Right lobe of liver (tissue), 6 donors: ENCODE data around the gene SLC4A8. TPM values are rescaled to one million over a fixed set of nuclear protein-coding genes. Genes with fewer than 3 reads are reported as not detected.

Experiments used
- ATAC-seq, 4 donors: fragments of 200-7000 bp; cut with Tn5 transposase; one replicate each; pipeline ENCODE4 v1.9.1; 2020; ENCODE audit warnings: mild to moderate bottlenecking in 4 of 4, moderate library complexity in 4 of 4
- DNase-seq, 3 donors: peaks; one replicate each; pipeline ENCODE4 v3.0.0-alpha.2; 2020
- H3K27ac ChIP-seq, 3 donors: fragments of 200-600 bp; one replicate each; pipeline ENCODE4 v1.8.0; 2022
- H3K27me3 ChIP-seq, 2 donors: fragments of 200-600 bp; one replicate each; pipeline ENCODE4 v1.8.0; 2022
- H3K36me3 ChIP-seq, 4 donors: fragments of 200-600 bp; sonication (generic) in 1 of 4; one replicate each; pipeline versions ENCODE4 v1.5.1 to v1.8.0; 2017 to 2022; ENCODE audit warnings: control low read depth in 1 of 4
- H3K4me1 ChIP-seq, 4 donors: fragments of 200-600 bp; sonication (generic) in 1 of 4; one replicate each; pipeline versions ENCODE4 v1.5.1 to v1.8.0; 2017 to 2022; ENCODE audit warnings: control low read depth in 1 of 4
- H3K4me3 ChIP-seq, 3 donors: fragments of 200-600 bp; one replicate each; pipeline ENCODE4 v1.8.0; 2022
- H3K9me3 ChIP-seq, 4 donors: fragments of 200-600 bp; sonication (generic) in 1 of 4; one replicate each; pipeline versions ENCODE4 v1.5.1 to v1.8.0; 2017 to 2022; ENCODE audit warnings: control low read depth in 1 of 4
- POLR2A ChIP-seq: fragments of 450-650 bp; IDR thresholded peaks from one replicate; pipeline ENCODE4 v1.6.1; 2017; ENCODE audit warnings: antibody characterized with exemption, mild to moderate bottlenecking
- WGBS: methylation state at CpG from one replicate; pipeline ENCODE4 v1.1.6; 2018; ENCODE audit warnings: low coverage, low lambda C conversion rate; ENCODE audit not compliant: insufficient coverage; ENCODE audit errors: missing lambda C conversion rate; 5-methylcytosine and 5-hydroxymethylcytosine counted together
- intact Hi-C, 2 donors: fragments of 100-400 bp; cut with DNase I; formaldehyde crosslinking; loops; one replicate each; pipeline versions ENCODE4 v1.11.2 to v1.14.1; 2022
- total RNA-seq, 6 experiments: library from RNA; depleted of rRNA in 2 of 6; stranded (reverse); fragments of >200 nt in 2 of 6; fragmentation: NEBNext Ultra II Directional in 3 of 6; extraction: Animal tissue kit (Norgen Biotek cat#: 25700) in 3 of 6; gene quantifications; one replicate each; pipeline versions ENCODE4 v1.1.0 to v1.2.4, GENCODE V29; 2016 to 2023
- TF ChIP-seq, protein P1 (sequence below), 4 donors: fragments of 200-600 bp in 3 of 4; fragments of 450-650 bp in 1 of 4; IDR thresholded peaks; one replicate each; pipeline versions ENCODE4 v1.5.1 to v1.8.0; 2016 to 2022; ENCODE audit warnings: antibody characterized with exemption in 4 of 4, mild to moderate bottlenecking in 2 of 4
- donor health status: DM: no; HTN: yes; CAD: no.
- donor health status: DM: no; HTN: no; CAD: no.
- donor health status: DM: no; HTN: no; CAD: no.
- donor health status: DM: no; HTN: yes; CAD: no.
- donor health status: DM: no; HTN: yes; CAD: no.

Gene SLC4A8
- total RNA-seq, 6 experiments from 2014 or later = 0.04 to 0.55 (median 0.19) TPM

DNA sequence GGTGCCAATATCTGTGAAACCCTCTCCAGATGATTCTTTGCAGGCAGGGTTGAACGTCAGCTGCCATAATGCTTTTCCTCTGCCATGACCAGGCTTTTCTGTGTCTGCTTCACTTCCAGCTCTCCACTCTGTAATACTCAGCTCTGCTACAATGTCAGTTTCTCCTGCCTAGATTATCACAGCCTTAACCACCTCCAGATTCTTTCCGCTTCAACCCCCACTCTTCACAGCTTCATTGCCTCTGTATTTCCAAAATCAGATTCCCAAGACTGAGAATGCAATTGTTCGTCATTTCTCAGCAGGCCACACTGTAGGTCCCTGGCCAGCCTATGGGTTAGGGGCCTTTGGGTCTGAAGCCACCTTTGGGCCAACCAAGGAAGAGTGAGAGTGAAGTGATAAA lies 92.7 kb downstream of the SLC4A8 start:
- no peaks in the 10 kb centered on the region for H3K9me3 ChIP-seq
- WGBS = 81% methylated on average over 3 of the region's 3 CpGs
- no peaks in the 10 kb centered on the region for H3K27me3 ChIP-seq
- no peak overlapping the region for H3K27ac ChIP-seq
- ATAC-seq = no peak
- H3K4me1 ChIP-seq = no peaks in the 10 kb centered on the region
- no peak overlapping the region for H3K4me3 ChIP-seq
- no peak for TF ChIP-seq POLR2A
- TF ChIP-seq, protein P1, sequence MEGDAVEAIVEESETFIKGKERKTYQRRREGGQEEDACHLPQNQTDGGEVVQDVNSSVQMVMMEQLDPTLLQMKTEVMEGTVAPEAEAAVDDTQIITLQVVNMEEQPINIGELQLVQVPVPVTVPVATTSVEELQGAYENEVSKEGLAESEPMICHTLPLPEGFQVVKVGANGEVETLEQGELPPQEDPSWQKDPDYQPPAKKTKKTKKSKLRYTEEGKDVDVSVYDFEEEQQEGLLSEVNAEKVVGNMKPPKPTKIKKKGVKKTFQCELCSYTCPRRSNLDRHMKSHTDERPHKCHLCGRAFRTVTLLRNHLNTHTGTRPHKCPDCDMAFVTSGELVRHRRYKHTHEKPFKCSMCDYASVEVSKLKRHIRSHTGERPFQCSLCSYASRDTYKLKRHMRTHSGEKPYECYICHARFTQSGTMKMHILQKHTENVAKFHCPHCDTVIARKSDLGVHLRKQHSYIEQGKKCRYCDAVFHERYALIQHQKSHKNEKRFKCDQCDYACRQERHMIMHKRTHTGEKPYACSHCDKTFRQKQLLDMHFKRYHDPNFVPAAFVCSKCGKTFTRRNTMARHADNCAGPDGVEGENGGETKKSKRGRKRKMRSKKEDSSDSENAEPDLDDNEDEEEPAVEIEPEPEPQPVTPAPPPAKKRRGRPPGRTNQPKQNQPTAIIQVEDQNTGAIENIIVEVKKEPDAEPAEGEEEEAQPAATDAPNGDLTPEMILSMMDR (IDR thresholded peaks at IDR 0.05) = no peak
- H3K36me3 ChIP-seq = no peaks in the 10 kb centered on the region
- intact Hi-C loops = no loop called here
- DNase-seq = no peak

DNA sequence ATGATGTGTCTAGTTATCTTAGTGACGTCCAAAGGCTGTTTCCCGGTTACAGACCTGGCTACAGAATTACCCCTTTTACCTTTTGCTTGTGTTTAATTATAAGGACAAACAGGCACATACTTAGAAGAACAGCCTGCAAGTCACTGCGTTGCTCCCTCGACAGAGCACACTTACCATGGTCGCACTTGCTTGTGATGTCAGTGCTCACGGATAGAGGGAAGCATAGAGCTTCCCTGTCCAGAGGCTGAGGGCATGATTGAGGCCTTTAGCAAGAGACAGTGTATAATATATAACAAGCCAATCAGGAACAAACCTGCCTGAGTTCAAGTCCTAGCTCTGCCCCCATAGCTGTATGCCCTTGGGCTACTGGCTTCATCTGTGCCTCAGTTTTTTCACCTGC lies 93.2 kb downstream of the SLC4A8 start:
- Histone ChIP-seq H3K9me3 (no peaks in the 10 kb centered on the region), H3K4me1 (no peaks in the 10 kb centered on the region), H3K36me3 (no peaks in the 10 kb centered on the region), H3K4me3 (no peak overlapping the region), H3K27me3 (no peaks in the 10 kb centered on the region), H3K27ac (no peak overlapping the region)
- 60% methylated on average over 3 of the region's 6 CpGs for WGBS
- intact Hi-C loops = no loop called here
- TF ChIP-seq, protein P1 (IDR thresholded peaks at IDR 0.05) = no peak
- no peak for TF ChIP-seq POLR2A
- no peak for ATAC-seq
- DNase-seq = no peak

DNA sequence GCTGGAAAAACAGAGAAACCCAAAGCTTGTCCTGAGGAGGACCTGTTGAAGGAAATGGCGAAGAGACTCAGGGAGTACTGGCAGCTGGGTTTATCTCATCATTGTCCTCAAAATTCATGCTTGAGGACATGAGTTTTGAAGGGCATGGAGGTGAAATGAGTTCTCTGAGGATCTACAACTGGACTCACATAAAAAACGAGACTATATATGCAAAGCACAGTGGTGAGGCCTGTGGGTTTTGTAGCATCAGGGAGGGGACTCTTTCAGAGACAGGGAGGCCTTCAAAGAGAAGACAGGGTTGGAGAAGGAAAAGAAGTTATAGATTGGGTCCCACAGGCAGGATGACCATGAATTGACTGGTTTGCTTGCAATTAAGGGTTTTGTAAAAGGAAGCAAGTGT lies 95.1 kb downstream of the SLC4A8 start:
- no peak overlapping the region for H3K4me3 ChIP-seq
- no peaks in the 10 kb centered on the region for H3K4me1 ChIP-seq
- TF ChIP-seq POLR2A = no peak
- TF ChIP-seq, protein P1 (IDR thresholded peaks at IDR 0.05) = no peak
- no peak for DNase-seq
- WGBS = 76% methylated on average over 2 of the region's 2 CpGs
- intact Hi-C loops = loop anchor here (10.0 kb wide), 2 partner anchors 95 to 295 kb away; partner anchors contain the start of gene SLC4A8 (in 1 of the 2)
- no peaks in the 10 kb centered on the region for H3K9me3 ChIP-seq
- no peak for ATAC-seq
- H3K27ac ChIP-seq = no peak overlapping the region
- no peaks in the 10 kb centered on the region for H3K27me3 ChIP-seq
- no peaks in the 10 kb centered on the region for H3K36me3 ChIP-seq

DNA sequence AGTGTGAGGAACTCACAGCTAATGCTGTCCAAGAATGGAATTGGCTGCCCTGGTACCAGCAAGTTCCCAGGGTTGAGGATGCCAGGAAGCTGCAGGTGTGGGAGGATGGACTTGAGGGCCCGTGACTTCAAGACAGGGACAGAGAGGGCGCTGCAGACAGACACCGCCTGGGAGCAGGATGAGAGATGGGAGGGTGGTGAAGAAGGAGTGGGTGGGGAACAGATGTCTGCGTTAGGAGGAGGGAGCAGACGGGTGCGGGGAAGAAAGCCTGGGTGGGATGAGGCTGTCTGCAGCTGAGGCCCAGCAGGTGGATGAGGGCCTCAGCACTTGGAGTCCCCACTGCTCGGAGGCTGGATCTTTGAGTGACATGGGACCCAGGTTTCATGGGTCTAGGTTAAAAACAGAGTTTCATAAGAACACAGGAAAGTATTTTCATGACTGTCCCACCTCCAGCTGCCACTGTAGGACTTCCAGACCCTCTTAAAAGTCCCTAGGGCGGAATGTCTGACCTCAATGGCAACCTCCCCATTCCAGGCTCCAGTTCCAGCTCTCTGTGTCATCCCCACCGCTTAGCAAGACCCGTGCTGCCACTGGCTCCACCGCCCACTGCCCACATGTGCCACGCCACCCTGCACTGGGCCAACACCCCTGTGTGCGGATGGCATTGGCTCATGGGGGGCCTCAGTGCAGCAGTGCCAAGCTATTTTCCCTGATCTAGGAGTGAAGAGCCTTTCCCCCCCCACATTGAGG lies 96.1 kb downstream of the SLC4A8 start:
- 85% methylated on average over 5 of the region's 13 CpGs for WGBS
- no peaks in the 10 kb centered on the region for H3K4me1 ChIP-seq
- no peaks in the 10 kb centered on the region for H3K9me3 ChIP-seq
- H3K27me3 ChIP-seq = no peaks in the 10 kb centered on the region
- TF ChIP-seq, protein P1 (IDR thresholded peaks at IDR 0.05) = no peak
- no peak for TF ChIP-seq POLR2A
- H3K36me3 ChIP-seq = no peaks in the 10 kb centered on the region
- H3K27ac ChIP-seq = no peak overlapping the region
- no peak overlapping the region for H3K4me3 ChIP-seq
- ATAC-seq (no peak), DNase-seq (no peak)
- intact Hi-C loops = loop anchor here (10.0 kb wide), 2 partner anchors 96 to 294 kb away; partner anchors contain the start of gene SLC4A8 (in 1 of the 2)
